ENCODE results near the gene PPM1H.

PPM1H gene

DNA sequence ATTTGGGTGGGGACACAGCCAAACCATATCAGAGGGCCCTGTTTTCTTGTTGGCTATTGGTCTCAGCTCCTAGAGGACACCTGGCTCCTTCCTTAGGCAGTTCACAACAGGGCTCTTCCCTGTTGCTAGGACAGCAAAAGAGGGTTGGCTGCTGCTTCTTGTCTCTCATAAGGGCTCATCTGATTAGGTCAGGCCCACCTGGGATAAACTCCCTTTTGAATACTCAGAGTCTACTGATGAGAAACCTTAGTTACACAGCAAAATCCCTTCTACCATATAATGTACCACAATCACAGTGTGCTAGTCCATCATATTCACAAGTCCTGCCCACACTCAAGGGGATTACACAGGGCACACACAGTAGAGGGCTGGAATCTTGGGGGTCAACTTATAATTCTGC, 49.7 kb downstream of the PPM1H start:
- TF ChIP-seq ZBTB7A (IDR thresholded peaks at IDR 0.05; ENCODE audit: low read depth) (no peak), RAD21 (IDR thresholded peaks at IDR 0.05; ENCODE audit: low read depth) (no peak), EP300 (IDR thresholded peaks at IDR 0.05; ENCODE audit: borderline replicate concordance) (no peak), EGR1 (IDR thresholded peaks at IDR 0.05) (no peak), TAF1 (IDR thresholded peaks at IDR 0.05; ENCODE audit: low read depth) (no peak), TEAD4 (IDR thresholded peaks at IDR 0.05) (no peak), FOXM1 (IDR thresholded peaks at IDR 0.05; ENCODE audit: borderline replicate concordance, low read depth) (no peak), TCF12 (IDR thresholded peaks at IDR 0.05; ENCODE audit: low read depth) (no peak), YY1 (IDR thresholded peaks at IDR 0.05; ENCODE audit: low read depth) (no peak), CEBPB (IDR thresholded peaks at IDR 0.05) (no peak), NFIC (IDR thresholded peaks at IDR 0.05) (no peak), CREB1 (IDR thresholded peaks at IDR 0.05; ENCODE audit: low read depth) (no peak)
- TF ChIP-seq, protein P1, sequence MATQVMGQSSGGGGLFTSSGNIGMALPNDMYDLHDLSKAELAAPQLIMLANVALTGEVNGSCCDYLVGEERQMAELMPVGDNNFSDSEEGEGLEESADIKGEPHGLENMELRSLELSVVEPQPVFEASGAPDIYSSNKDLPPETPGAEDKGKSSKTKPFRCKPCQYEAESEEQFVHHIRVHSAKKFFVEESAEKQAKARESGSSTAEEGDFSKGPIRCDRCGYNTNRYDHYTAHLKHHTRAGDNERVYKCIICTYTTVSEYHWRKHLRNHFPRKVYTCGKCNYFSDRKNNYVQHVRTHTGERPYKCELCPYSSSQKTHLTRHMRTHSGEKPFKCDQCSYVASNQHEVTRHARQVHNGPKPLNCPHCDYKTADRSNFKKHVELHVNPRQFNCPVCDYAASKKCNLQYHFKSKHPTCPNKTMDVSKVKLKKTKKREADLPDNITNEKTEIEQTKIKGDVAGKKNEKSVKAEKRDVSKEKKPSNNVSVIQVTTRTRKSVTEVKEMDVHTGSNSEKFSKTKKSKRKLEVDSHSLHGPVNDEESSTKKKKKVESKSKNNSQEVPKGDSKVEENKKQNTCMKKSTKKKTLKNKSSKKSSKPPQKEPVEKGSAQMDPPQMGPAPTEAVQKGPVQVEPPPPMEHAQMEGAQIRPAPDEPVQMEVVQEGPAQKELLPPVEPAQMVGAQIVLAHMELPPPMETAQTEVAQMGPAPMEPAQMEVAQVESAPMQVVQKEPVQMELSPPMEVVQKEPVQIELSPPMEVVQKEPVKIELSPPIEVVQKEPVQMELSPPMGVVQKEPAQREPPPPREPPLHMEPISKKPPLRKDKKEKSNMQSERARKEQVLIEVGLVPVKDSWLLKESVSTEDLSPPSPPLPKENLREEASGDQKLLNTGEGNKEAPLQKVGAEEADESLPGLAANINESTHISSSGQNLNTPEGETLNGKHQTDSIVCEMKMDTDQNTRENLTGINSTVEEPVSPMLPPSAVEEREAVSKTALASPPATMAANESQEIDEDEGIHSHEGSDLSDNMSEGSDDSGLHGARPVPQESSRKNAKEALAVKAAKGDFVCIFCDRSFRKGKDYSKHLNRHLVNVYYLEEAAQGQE (IDR thresholded peaks at IDR 0.05; ENCODE audit: low read depth) = no peak
- TF ChIP-seq, protein P2, sequence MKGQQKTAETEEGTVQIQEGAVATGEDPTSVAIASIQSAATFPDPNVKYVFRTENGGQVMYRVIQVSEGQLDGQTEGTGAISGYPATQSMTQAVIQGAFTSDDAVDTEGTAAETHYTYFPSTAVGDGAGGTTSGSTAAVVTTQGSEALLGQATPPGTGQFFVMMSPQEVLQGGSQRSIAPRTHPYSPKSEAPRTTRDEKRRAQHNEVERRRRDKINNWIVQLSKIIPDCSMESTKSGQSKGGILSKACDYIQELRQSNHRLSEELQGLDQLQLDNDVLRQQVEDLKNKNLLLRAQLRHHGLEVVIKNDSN (IDR thresholded peaks at IDR 0.05) = no peak
- TF ChIP-seq, protein P3, sequence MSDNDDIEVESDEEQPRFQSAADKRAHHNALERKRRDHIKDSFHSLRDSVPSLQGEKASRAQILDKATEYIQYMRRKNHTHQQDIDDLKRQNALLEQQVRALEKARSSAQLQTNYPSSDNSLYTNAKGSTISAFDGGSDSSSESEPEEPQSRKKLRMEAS (IDR thresholded peaks at IDR 0.05) = no peak

DNA sequence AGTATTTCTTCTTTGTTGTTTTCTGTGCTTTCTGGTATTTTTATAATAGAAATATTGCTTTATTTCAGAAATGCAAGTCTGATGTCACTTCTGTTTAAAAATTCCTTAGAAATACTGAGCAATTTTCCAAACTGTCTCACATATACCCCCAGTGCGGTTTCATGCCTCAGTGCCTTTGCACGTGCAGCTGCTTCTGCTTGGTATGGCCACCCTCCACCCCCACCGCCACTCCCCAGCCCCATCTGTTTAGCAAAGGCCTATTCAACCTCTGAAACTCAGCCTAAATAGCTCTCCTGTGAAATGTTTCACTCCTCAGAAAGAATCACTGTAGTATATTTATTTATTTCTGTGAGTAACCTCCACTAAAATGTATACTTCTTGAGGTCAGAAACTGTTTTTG, 52.3 kb downstream of the PPM1H start:
- TF ChIP-seq TEAD4 (IDR thresholded peaks at IDR 0.05) = no peak

DNA sequence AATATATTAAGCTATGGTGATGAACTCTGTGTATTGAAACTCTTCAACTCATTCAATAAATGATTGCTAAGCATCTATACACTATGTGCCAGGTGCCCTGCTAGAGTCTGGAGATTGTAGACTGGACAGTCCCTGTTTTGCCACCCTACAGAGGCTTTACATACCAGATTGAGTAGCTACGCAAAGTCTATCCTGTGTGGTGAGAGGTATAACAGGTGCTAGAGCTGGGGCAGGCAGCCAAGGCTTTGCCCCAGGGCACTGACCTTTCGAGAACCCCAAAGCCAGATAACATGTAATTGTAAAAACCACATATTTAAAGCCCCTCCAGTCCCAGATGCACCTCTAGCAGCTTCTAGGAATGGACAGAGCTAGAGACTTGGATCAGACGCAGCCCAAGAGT, 52.8 kb downstream of the PPM1H start:
- TF ChIP-seq FOXM1 (IDR thresholded peaks at IDR 0.05; ENCODE audit: borderline replicate concordance, low read depth) (no peak), NFIC (IDR thresholded peaks at IDR 0.05) (no peak), ZBTB7A (IDR thresholded peaks at IDR 0.05; ENCODE audit: low read depth) (no peak), CEBPB (IDR thresholded peaks at IDR 0.05) (no peak), YY1 (IDR thresholded peaks at IDR 0.05; ENCODE audit: low read depth) (no peak)
- TF ChIP-seq, protein P1 (IDR thresholded peaks at IDR 0.05; ENCODE audit: low read depth) = no peak
- TF ChIP-seq, protein P2 (IDR thresholded peaks at IDR 0.05) = no peak

DNA sequence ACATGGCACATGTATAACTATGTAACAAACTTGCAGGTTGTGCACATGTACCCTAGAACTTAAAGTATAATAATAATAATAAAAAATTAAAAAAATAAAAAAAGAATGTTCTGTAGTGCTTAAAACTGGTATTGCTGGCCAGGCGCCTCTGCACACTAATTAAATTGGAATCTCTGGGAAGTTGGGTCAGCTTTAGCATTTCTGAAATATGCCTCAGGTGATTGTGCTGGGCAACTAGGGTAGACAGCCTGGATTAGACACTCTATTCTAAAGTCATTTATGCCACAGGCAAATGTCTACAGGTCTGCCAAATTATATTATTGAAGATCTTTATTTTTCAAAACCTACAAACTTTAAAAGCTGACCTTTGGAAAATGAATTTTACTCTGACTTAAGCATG, 55.3 kb downstream of the PPM1H start:
- TF ChIP-seq ZBTB7A (IDR thresholded peaks at IDR 0.05; ENCODE audit: low read depth) = no peak
- TF ChIP-seq TAF1 (IDR thresholded peaks at IDR 0.05; ENCODE audit: low read depth) = no peak

DNA sequence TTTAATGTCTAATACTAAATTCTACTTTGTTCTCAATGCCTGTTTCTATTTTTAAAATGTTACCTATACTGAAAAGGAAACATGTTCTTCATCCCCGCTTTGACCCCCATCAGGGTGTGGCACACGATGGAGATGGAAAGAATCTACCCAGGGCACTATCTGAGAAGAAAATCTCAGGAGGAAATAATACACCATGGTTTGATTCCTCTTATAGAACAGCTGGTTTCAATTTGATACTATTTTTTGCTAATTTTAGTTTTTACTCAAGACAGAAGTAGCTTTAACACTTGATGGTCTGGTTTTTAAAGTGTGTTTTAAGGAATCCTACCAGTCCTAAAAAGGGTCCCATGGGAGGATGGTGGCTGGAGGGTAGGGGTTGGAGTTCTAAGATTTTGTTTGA, 56.7 kb downstream of the PPM1H start:
- TF ChIP-seq YY1 (IDR thresholded peaks at IDR 0.05; ENCODE audit: low read depth) = no peak

DNA sequence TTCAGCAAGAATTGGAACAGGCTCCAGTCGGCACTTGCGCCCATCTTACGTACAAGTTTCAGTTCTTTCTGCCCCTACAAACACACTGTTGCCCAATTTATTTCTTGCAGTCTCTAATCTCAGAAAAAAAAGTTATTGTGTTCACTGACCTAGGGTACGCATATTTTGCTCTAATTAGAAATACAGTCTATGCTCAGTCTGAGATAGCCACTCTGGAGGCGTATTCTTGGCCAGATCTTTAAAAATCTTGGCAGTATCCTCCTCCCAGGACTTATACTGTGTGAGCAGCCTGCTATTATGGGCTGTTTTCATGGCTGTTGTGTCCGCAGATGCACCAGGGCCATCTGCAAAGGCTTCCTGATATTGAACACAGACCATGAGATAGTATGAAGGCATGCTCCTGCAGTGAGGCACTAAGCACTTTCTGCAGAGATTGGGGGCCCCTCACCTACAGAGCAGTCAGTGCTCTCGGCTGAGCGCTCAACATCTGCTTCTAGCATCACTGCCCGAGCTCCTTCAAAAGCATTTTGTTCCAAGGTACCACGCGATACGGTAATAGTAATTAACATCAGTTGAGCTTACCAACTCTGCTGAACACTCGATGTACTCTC, 57.9 kb downstream of the PPM1H start:
- TF ChIP-seq TAF1 (IDR thresholded peaks at IDR 0.05; ENCODE audit: low read depth) (no peak), CREB1 (IDR thresholded peaks at IDR 0.05; ENCODE audit: low read depth) (no peak), FOXM1 (IDR thresholded peaks at IDR 0.05; ENCODE audit: borderline replicate concordance, low read depth) (no peak), ZBTB7A (IDR thresholded peaks at IDR 0.05; ENCODE audit: low read depth) (no peak), EP300 (IDR thresholded peaks at IDR 0.05; ENCODE audit: borderline replicate concordance) (no peak), NFIC (IDR thresholded peaks at IDR 0.05) (no peak), TCF12 (IDR thresholded peaks at IDR 0.05; ENCODE audit: low read depth) (no peak), CEBPB (IDR thresholded peaks at IDR 0.05) (no peak), TEAD4 (IDR thresholded peaks at IDR 0.05) (no peak)
- TF ChIP-seq, protein P3 (IDR thresholded peaks at IDR 0.05) = no peak
- TF ChIP-seq, protein P1 (IDR thresholded peaks at IDR 0.05; ENCODE audit: low read depth) = no peak
- TF ChIP-seq, protein P2 (IDR thresholded peaks at IDR 0.05) = no peak

Measured in Ishikawa (cell line).